ENCODE results near the gene EHBP1.

Gene EHBP1

GRCh38 chr2:62800618-62801017, 95.1 kb downstream of the EHBP1 start:
- no peak overlapping the region for H3K27ac Mint-ChIP-seq
- H3K27me3 Mint-ChIP-seq: no peaks in the 10 kb centered on the region
- no peak overlapping the region for H3K4me3 Mint-ChIP-seq
- peaks cover 28% of the 10 kb centered on the region for H3K4me1 Mint-ChIP-seq (ENCODE audit: low read depth)
- H3K36me3 Mint-ChIP-seq (ENCODE audit: low read depth): peaks cover 4% of the 10 kb centered on the region
- H3K9me3 Mint-ChIP-seq: peaks cover 3% of the 10 kb centered on the region

- peaks cover 6% of the 10 kb centered on the region for H3K36me3 Mint-ChIP-seq (ENCODE audit: low read depth)
- no peak overlapping the region for H3K27ac Mint-ChIP-seq
- H3K4me1 Mint-ChIP-seq (ENCODE audit: low read depth): peaks cover 28% of the 10 kb centered on the region
- no peak overlapping the region for H3K4me3 Mint-ChIP-seq
- H3K9me3 Mint-ChIP-seq: peaks cover 3% of the 10 kb centered on the region
- H3K27me3 Mint-ChIP-seq: no peaks in the 10 kb centered on the region
Measured at GRCh38 chr2:62801110-62801509, 95.6 kb downstream of the EHBP1 start.

GRCh38 chr2:62801814-62802523, 96.5 kb downstream of the EHBP1 start:
- Mint-ChIP-seq H3K4me1 (ENCODE audit: low read depth) (peaks cover 28% of the 10 kb centered on the region), H3K36me3 (ENCODE audit: low read depth) (peaks cover 13% of the 10 kb centered on the region), H3K27ac (no peak overlapping the region), H3K4me3 (peak overlapping the region; percentile 18), H3K9me3 (peaks cover 3% of the 10 kb centered on the region), H3K27me3 (no peaks in the 10 kb centered on the region)

GRCh38 chr2:62803961-62804360, 98.4 kb downstream of the EHBP1 start:
- H3K27me3 Mint-ChIP-seq: no peaks in the 10 kb centered on the region
- H3K27ac Mint-ChIP-seq: no peak overlapping the region
- H3K4me1 Mint-ChIP-seq (ENCODE audit: low read depth): peaks cover 32% of the 10 kb centered on the region
- H3K9me3 Mint-ChIP-seq: peaks cover 14% of the 10 kb centered on the region
- peaks cover 28% of the 10 kb centered on the region for H3K36me3 Mint-ChIP-seq (ENCODE audit: low read depth)
- no peak overlapping the region for H3K4me3 Mint-ChIP-seq

- no peak overlapping the region for H3K27ac Mint-ChIP-seq
- H3K36me3 Mint-ChIP-seq (ENCODE audit: low read depth): peaks cover 28% of the 10 kb centered on the region
- H3K9me3 Mint-ChIP-seq: peaks cover 14% of the 10 kb centered on the region
- H3K4me3 Mint-ChIP-seq: no peak overlapping the region
- H3K4me1 Mint-ChIP-seq (ENCODE audit: low read depth): peaks cover 12% of the 10 kb centered on the region
- H3K27me3 Mint-ChIP-seq: no peaks in the 10 kb centered on the region
Measured at GRCh38 chr2:62806231-62806630, 100.7 kb downstream of the EHBP1 start.

GRCh38 chr2:62808554-62808953, 103.0 kb downstream of the EHBP1 start:
- Mint-ChIP-seq H3K4me1 (ENCODE audit: low read depth) (peaks cover 4% of the 10 kb centered on the region), H3K27ac (no peak overlapping the region), H3K4me3 (no peak overlapping the region), H3K9me3 (peaks cover 14% of the 10 kb centered on the region), H3K36me3 (ENCODE audit: low read depth) (peaks cover 28% of the 10 kb centered on the region), H3K27me3 (no peaks in the 10 kb centered on the region)

GRCh38 chr2:62811086-62811485, 105.6 kb downstream of the EHBP1 start:
- H3K36me3 Mint-ChIP-seq (ENCODE audit: low read depth): peaks cover 23% of the 10 kb centered on the region
- no peak overlapping the region for H3K4me3 Mint-ChIP-seq
- H3K4me1 Mint-ChIP-seq (ENCODE audit: low read depth): peaks cover 4% of the 10 kb centered on the region
- H3K27ac Mint-ChIP-seq: no peak overlapping the region
- H3K9me3 Mint-ChIP-seq: peaks cover 14% of the 10 kb centered on the region
- H3K27me3 Mint-ChIP-seq: no peaks in the 10 kb centered on the region

GRCh38 chr2:62811972-62812371, 106.5 kb downstream of the EHBP1 start:
- Mint-ChIP-seq H3K9me3 (peaks cover 14% of the 10 kb centered on the region), H3K27ac (no peak overlapping the region), H3K4me3 (no peak overlapping the region), H3K27me3 (no peaks in the 10 kb centered on the region), H3K4me1 (ENCODE audit: low read depth) (peaks cover 4% of the 10 kb centered on the region), H3K36me3 (ENCODE audit: low read depth) (peaks cover 17% of the 10 kb centered on the region)

GRCh38 chr2:62812921-62813825, 107.7 kb downstream of the EHBP1 start:
- Mint-ChIP-seq H3K36me3 (ENCODE audit: low read depth) (peaks cover 13% of the 10 kb centered on the region), H3K9me3 (peaks cover 7% of the 10 kb centered on the region), H3K4me1 (ENCODE audit: low read depth) (peaks cover 2% of the 10 kb centered on the region), H3K27ac (no peak overlapping the region), H3K27me3 (no peaks in the 10 kb centered on the region), H3K4me3 (no peak overlapping the region)

- no peaks in the 10 kb centered on the region for H3K9me3 Mint-ChIP-seq
- H3K4me1 Mint-ChIP-seq (ENCODE audit: low read depth): no peaks in the 10 kb centered on the region
- H3K27me3 Mint-ChIP-seq: no peaks in the 10 kb centered on the region
- no peak overlapping the region for H3K27ac Mint-ChIP-seq
- H3K4me3 Mint-ChIP-seq: no peak overlapping the region
- peaks cover 6% of the 10 kb centered on the region for H3K36me3 Mint-ChIP-seq (ENCODE audit: low read depth)
Measured at GRCh38 chr2:62814123-62814522, 108.6 kb downstream of the EHBP1 start.

- Mint-ChIP-seq H3K4me3 (no peak overlapping the region), H3K4me1 (ENCODE audit: low read depth) (no peaks in the 10 kb centered on the region), H3K27ac (no peak overlapping the region), H3K36me3 (ENCODE audit: low read depth) (peaks cover 6% of the 10 kb centered on the region), H3K27me3 (no peaks in the 10 kb centered on the region), H3K9me3 (no peaks in the 10 kb centered on the region)
Measured at GRCh38 chr2:62817348-62817747, 111.8 kb downstream of the EHBP1 start.

GRCh38 chr2:62817995-62818713, 112.6 kb downstream of the EHBP1 start:
- Mint-ChIP-seq H3K27me3 (no peaks in the 10 kb centered on the region), H3K27ac (no peak overlapping the region), H3K36me3 (ENCODE audit: low read depth) (peaks cover 6% of the 10 kb centered on the region), H3K9me3 (no peaks in the 10 kb centered on the region), H3K4me3 (no peak overlapping the region), H3K4me1 (ENCODE audit: low read depth) (no peaks in the 10 kb centered on the region)

- Mint-ChIP-seq H3K36me3 (ENCODE audit: low read depth) (peaks cover 24% of the 10 kb centered on the region), H3K4me1 (ENCODE audit: low read depth) (no peaks in the 10 kb centered on the region), H3K9me3 (no peaks in the 10 kb centered on the region), H3K4me3 (no peak overlapping the region), H3K27ac (no peak overlapping the region), H3K27me3 (no peaks in the 10 kb centered on the region)
Measured at GRCh38 chr2:62822549-62822948, 117.0 kb downstream of the EHBP1 start.

- Mint-ChIP-seq H3K36me3 (ENCODE audit: low read depth) (peaks cover 29% of the 10 kb centered on the region), H3K4me3 (no peak overlapping the region), H3K27me3 (no peaks in the 10 kb centered on the region), H3K27ac (no peak overlapping the region), H3K9me3 (no peaks in the 10 kb centered on the region), H3K4me1 (ENCODE audit: low read depth) (no peaks in the 10 kb centered on the region)
Measured at GRCh38 chr2:62824388-62824787, 118.9 kb downstream of the EHBP1 start.

GRCh38 chr2:62826141-62826540, 120.6 kb downstream of the EHBP1 start:
- peaks cover 39% of the 10 kb centered on the region for H3K36me3 Mint-ChIP-seq (ENCODE audit: low read depth)
- no peak overlapping the region for H3K4me3 Mint-ChIP-seq
- H3K27me3 Mint-ChIP-seq: no peaks in the 10 kb centered on the region
- no peaks in the 10 kb centered on the region for H3K4me1 Mint-ChIP-seq (ENCODE audit: low read depth)
- no peak overlapping the region for H3K27ac Mint-ChIP-seq
- no peaks in the 10 kb centered on the region for H3K9me3 Mint-ChIP-seq

Measured in stimulated activated naive CD8-positive, alpha-beta T cell treated with anti-CD3 and anti-CD28 coated beads, Interleukin-15, Interleukin-2, amounts not matched to agents 100 ng/mL and 50 ng/mL, for 24 hours (primary cell).